Keratinocyte (primary cell): ENCODE data around the gene KLHL10. TPM values are rescaled to one million over a fixed set of nuclear protein-coding genes. Genes with fewer than 3 reads are reported as not detected.

Source experiments
- DNase-seq: peaks from one replicate; pipeline ENCODE4 v3.0.0-alpha.2; 2011; ENCODE audit warnings: low read depth, missing footprints, low spot score
- FAIRE-seq: peaks from 2 replicates; lab custom pipeline; 2011; peaks lifted over from hg19 to GRCh38; lab: Jason Lieb, UNC
- H2AFZ ChIP-seq: 2 replicates; pipeline ENCODE4 v1.6.0; 2012; ENCODE audit warnings: low read length, control low read depth, inconsistent platforms; ENCODE audit not compliant: control insufficient read depth
- H3K27ac ChIP-seq: 2 replicates; pipeline ENCODE4 v1.5.1; 2011; ENCODE audit warnings: low read length; ENCODE audit not compliant: control insufficient read depth, insufficient read depth
- H3K27me3 ChIP-seq: 3 replicates; pipeline ENCODE4 v1.6.0; 2011; ENCODE audit warnings: low read length; ENCODE audit not compliant: control insufficient read depth, insufficient read depth; ENCODE audit errors: extremely low read depth
- H3K36me3 ChIP-seq, 2 experiments: 2 replicates in 1 of 2; 3 replicates in 1 of 2; pipeline ENCODE4 v1.5.1; 2011; ENCODE audit warnings: low read length in 2 of 2, mild to moderate bottlenecking in 1 of 2; ENCODE audit not compliant: control insufficient read depth in 2 of 2, insufficient read depth in 2 of 2; ENCODE audit errors: extremely low read depth in 1 of 2
- H3K4me1 ChIP-seq: 3 replicates; pipeline ENCODE4 v1.5.1; 2011; ENCODE audit warnings: low read length; ENCODE audit not compliant: control insufficient read depth, insufficient read depth; ENCODE audit errors: extremely low read depth
- H3K4me2 ChIP-seq: 3 replicates; pipeline ENCODE4 v1.6.0; 2011; ENCODE audit warnings: low read depth, low read length; ENCODE audit not compliant: control insufficient read depth, insufficient read depth; ENCODE audit errors: extremely low read depth
- H3K4me3 ChIP-seq, 3 experiments: fragments of 200-600 bp in 1 of 3; sonication (generic) in 1 of 3; 2 replicates in 2 of 3; 3 replicates in 1 of 3; pipeline ENCODE4 v1.5.1; 2011 to 2016; ENCODE audit warnings: low read length in 3 of 3, mild to moderate bottlenecking in 3 of 3, control low read depth in 2 of 3, inconsistent platforms in 1 of 3, low read depth in 1 of 3, mixed read lengths in 1 of 3, mixed run types in 1 of 3, moderate library complexity in 1 of 3; ENCODE audit not compliant: control insufficient read depth in 2 of 3, insufficient read depth in 2 of 3; ENCODE audit errors: extremely low read depth in 1 of 3
- H3K79me2 ChIP-seq: 2 replicates; pipeline ENCODE4 v1.6.0; 2012; ENCODE audit warnings: low read length; ENCODE audit not compliant: control insufficient read depth, insufficient read depth
- H3K9ac ChIP-seq: 3 replicates; pipeline ENCODE4 v1.6.0; 2011; ENCODE audit warnings: low read length; ENCODE audit not compliant: control insufficient read depth, insufficient read depth; ENCODE audit errors: extremely low read depth
- H3K9me1 ChIP-seq: 3 replicates; pipeline ENCODE4 v1.6.0; 2011; ENCODE audit warnings: low read length; ENCODE audit not compliant: control insufficient read depth, insufficient read depth; ENCODE audit errors: extremely low read depth
- H3K9me3 ChIP-seq: 2 replicates; pipeline ENCODE4 v1.5.1; 2012; ENCODE audit warnings: low read depth, low read length; ENCODE audit not compliant: control insufficient read depth
- H4K20me1 ChIP-seq: 3 replicates; pipeline ENCODE4 v1.6.0; 2011; ENCODE audit warnings: low read length; ENCODE audit not compliant: control insufficient read depth, insufficient read depth; ENCODE audit errors: extremely low read depth
- CTCF ChIP-seq, 3 experiments: IDR thresholded peaks in 1 of 3; conservative IDR thresholded peaks in 1 of 3; optimal IDR thresholded peaks in 1 of 3; 2 replicates in 2 of 3; 3 replicates in 1 of 3; pipeline versions ENCODE3 to v1.5.1; 2011; ENCODE audit warnings: low read length in 3 of 3, mild to moderate bottlenecking in 3 of 3, moderate library complexity in 2 of 3, control low read depth in 1 of 3, inconsistent platforms in 1 of 3; ENCODE audit not compliant: insufficient read depth in 2 of 3; ENCODE audit errors: extremely low read depth in 1 of 3
- EZH2 ChIP-seq: IDR thresholded peaks from one replicate; pipeline ENCODE4 v1.6.1; 2012; ENCODE audit warnings: inconsistent platforms, mild to moderate bottlenecking, low read length, moderate library complexity
- dilution Hi-C: fragments of 300-500 bp; cut with MboI; formaldehyde crosslinking; loops from one replicate; pipeline ENCODE4 v1.7.0; 2020; ENCODE audit warnings: low sequenced_read_pairs; ENCODE audit not compliant: extremely low pct_ligation_motif_present
- polyA plus RNA-seq, 5 experiments: library from polyadenylated mRNA; depleted of rRNA in 3 of 5; stranded (reverse) in 3 of 5; stranded (forward) in 1 of 5; unstranded in 1 of 5; fragments of >200 nt; gene quantifications; 1 replicate in 1 of 5; 2 replicates in 3 of 5; 3 replicates in 1 of 5; pipeline versions ENCODE4 v1.2.1 to v1.2.3, GENCODE V29; 2011 to 2012; ENCODE audit warnings: missing spikeins in 2 of 5, low read depth in 1 of 5, low replicate concordance in 1 of 5

KLHL10 gene
- polyA plus RNA-seq, 1 donor (not counting 4 experiments of a cell fraction or from before 2014, with no cell fraction given) = 0.21 TPM

- Histone ChIP-seq H3K27ac (no peak overlapping the region), H3K9me3 (no peaks in the 10 kb centered on the region), H4K20me1 (no peaks in the 10 kb centered on the region), H3K4me3 (no peak overlapping the region), H3K36me3 (no peaks in the 10 kb centered on the region), H2AFZ (no peak overlapping the region), H3K4me1 (peaks cover 49% of the 10 kb centered on the region), H3K4me2 (no peak overlapping the region), H3K27me3 (no peaks in the 10 kb centered on the region), H3K9ac (no peak overlapping the region), H3K79me2 (no peaks in the 10 kb centered on the region), H3K9me1 (no peaks in the 10 kb centered on the region)
- TF ChIP-seq EZH2 = no peak
- no peak for TF ChIP-seq CTCF (optimal IDR thresholded peaks at IDR 0.05 in 1 of 3, IDR thresholded peaks at IDR 0.05 in 1 of 3, conservative IDR thresholded peaks at IDR 0.05 in 1 of 3; ENCODE audit: extremely low read depth in 1 of 3, insufficient read depth in 2 of 3, low read length in 3 of 3)
- dilution Hi-C loops = no loop called here
- FAIRE-seq = no peak
- DNase-seq = no peak
These were observed 41.3 kb upstream of the KLHL10 start for GRCh38 chr17:41796121-41796895.

GRCh38 chr17:41797377-41797776 lies 40.2 kb upstream of the KLHL10 start:
- Histone ChIP-seq H3K9me3 (no peaks in the 10 kb centered on the region), H3K9ac (no peak overlapping the region), H3K36me3 (no peaks in the 10 kb centered on the region), H3K9me1 (no peaks in the 10 kb centered on the region), H3K27me3 (no peaks in the 10 kb centered on the region), H3K4me2 (no peak overlapping the region), H3K27ac (no peak overlapping the region), H3K4me3 (no peak overlapping the region), H3K4me1 (peaks cover 48% of the 10 kb centered on the region), H2AFZ (no peak overlapping the region), H3K79me2 (no peaks in the 10 kb centered on the region), H4K20me1 (no peaks in the 10 kb centered on the region)
- DNase-seq (no peak), FAIRE-seq (no peak)
- TF ChIP-seq CTCF (optimal IDR thresholded peaks at IDR 0.05 in 1 of 3, IDR thresholded peaks at IDR 0.05 in 1 of 3, conservative IDR thresholded peaks at IDR 0.05 in 1 of 3; ENCODE audit: extremely low read depth in 1 of 3, insufficient read depth in 2 of 3, low read length in 3 of 3) (no peak), EZH2 (no peak)
- dilution Hi-C loops = no loop called here
